ENCODE measurements around the gene SSR4. TPM values are rescaled to one million over a fixed set of nuclear protein-coding genes. Genes with fewer than 3 reads are reported as not detected.

The SSR4 gene
- total RNA-seq, 1 donor: 121 TPM

DNA sequence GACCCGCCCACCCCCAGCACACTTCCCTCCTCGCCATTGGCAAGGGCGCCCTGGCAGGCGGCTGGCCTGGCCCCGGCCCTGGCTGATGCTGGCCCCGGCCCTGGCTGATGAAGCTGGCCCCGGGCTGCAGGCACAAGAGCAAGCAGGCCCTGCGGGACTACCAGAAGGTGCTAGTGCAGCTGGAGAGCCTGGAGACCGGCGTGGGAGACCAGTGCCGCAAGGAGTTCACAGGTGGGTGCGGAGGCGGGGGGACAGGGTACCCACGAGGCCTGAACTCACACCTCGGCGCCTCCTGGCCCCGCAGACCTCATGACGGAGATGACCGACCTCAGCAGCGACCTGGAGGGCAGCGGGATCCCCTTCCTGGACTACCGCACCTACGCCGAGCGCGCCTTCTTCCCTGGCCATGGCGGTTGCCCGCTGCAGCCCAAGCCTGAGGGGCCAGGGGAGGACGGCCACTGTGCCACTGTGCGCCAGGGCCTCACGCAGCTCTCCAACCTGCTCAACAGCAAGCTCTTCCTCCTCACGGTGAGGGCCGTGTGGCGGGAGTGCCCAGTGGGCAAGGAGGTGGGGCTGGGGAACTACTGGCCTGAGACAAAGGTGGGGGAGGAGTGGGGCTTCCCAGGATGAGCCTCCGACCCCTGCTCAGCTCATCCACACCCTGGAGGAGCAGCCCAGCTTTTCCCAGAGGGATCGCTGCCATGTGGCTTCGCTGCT is 19.7 kb upstream of the SSR4 start:
- H3K9me3 ChIP-seq (ENCODE audit: low read depth, low read length): no peaks in the 10 kb centered on the region
- no peaks in the 10 kb centered on the region for H3K27me3 ChIP-seq (ENCODE audit: insufficient read depth, low read length)
- H3K4me3 ChIP-seq (ENCODE audit: low read length): no peak overlapping the region
- no peaks in the 10 kb centered on the region for H3K4me1 ChIP-seq (ENCODE audit: insufficient read depth, low read length)

DNA sequence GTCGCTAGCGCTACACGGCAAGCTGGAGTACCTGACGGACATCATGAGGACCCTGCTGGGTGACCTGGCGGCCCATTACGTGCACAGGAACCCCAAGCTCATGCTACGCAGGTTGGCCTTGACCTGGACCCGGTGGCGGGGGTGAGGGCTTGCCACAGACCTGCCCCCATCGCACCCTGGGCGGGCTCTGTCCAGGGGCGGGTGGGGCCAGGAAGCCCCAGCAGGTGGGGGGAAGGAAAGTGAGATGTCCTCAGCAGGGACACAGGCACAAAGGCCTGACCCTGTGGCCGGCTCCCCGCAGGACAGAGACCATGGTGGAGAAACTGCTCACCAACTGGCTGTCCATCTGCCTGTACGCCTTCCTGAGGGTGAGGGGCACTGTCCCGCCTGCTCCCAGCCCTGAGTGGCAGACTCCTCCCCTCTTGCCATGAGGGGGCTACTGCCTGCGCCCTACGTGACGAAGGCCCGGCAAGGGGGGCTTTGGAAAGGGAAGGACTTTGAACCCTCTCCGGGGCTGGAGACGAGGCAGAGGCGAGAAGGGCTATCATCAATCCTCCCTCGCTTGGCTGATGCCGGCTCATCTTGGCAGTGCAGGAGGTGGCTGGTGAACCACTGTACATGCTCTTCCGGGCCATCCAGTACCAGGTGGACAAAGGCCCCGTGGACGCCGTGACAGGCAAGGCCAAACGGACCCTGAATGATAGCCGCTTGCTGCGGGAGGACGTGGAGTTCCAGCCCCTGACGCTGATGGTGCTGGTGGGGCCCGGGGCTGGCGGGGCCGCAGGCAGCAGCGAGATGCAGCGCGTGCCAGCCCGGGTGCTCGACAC is 19.0 kb upstream of the SSR4 start:
- H3K27me3 ChIP-seq (ENCODE audit: insufficient read depth, low read length): no peaks in the 10 kb centered on the region
- no peaks in the 10 kb centered on the region for H3K9me3 ChIP-seq (ENCODE audit: low read depth, low read length)
- no peak overlapping the region for H3K4me3 ChIP-seq (ENCODE audit: low read length)
- H3K4me1 ChIP-seq (ENCODE audit: insufficient read depth, low read length): no peaks in the 10 kb centered on the region

DNA sequence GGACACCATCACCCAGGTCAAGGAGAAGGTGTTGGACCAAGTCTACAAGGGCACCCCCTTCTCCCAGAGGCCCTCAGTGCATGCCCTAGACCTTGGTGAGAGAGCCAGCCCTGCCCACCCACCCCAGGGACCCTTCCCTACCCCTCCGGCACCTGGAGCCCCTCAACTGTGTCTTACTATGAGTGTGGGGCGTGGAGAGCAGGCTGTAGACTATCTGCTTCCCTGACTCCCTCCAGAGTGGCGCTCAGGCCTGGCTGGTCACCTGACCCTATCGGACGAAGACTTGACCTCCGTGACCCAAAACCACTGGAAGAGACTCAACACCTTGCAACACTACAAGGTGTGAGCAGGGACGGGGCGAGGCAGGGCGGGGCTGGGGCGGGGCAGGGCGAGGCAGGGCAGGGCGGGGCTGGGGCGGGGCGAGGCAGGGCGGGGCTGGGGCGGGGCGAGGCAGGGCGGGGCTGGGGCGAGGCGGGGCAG is 18.3 kb upstream of the SSR4 start:
- H3K9me3 ChIP-seq (ENCODE audit: low read depth, low read length): no peaks in the 10 kb centered on the region
- H3K4me1 ChIP-seq (ENCODE audit: insufficient read depth, low read length): no peaks in the 10 kb centered on the region
- H3K4me3 ChIP-seq (ENCODE audit: low read length): no peak overlapping the region
- H3K27me3 ChIP-seq (ENCODE audit: insufficient read depth, low read length): no peaks in the 10 kb centered on the region

DNA sequence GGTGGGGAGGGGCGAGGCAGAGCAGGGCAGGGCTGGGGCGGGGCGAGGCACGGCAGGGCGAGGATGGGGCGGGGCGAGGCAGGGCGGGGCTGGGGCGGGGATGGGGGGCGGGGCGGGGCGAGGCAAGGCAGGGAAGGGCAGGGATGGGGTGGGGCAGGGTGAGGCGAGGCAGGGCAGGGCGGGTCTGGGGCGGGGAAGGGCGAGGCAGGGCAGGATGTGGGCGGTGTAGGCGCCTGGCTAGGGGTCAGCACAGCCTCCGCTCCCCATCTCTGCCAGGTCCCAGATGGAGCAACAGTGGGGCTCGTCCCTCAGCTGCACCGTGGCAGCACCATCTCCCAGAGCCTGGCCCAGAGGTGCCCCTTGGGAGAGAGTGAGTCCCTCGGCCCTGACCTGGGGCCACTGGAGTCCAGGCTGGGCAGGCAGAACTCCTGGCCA is 17.8 kb upstream of the SSR4 start:
- Histone ChIP-seq H3K4me1 (ENCODE audit: insufficient read depth, low read length) (no peaks in the 10 kb centered on the region), H3K9me3 (ENCODE audit: low read depth, low read length) (no peaks in the 10 kb centered on the region), H3K4me3 (ENCODE audit: low read length) (no peak overlapping the region), H3K27me3 (ENCODE audit: insufficient read depth, low read length) (no peaks in the 10 kb centered on the region)

DNA sequence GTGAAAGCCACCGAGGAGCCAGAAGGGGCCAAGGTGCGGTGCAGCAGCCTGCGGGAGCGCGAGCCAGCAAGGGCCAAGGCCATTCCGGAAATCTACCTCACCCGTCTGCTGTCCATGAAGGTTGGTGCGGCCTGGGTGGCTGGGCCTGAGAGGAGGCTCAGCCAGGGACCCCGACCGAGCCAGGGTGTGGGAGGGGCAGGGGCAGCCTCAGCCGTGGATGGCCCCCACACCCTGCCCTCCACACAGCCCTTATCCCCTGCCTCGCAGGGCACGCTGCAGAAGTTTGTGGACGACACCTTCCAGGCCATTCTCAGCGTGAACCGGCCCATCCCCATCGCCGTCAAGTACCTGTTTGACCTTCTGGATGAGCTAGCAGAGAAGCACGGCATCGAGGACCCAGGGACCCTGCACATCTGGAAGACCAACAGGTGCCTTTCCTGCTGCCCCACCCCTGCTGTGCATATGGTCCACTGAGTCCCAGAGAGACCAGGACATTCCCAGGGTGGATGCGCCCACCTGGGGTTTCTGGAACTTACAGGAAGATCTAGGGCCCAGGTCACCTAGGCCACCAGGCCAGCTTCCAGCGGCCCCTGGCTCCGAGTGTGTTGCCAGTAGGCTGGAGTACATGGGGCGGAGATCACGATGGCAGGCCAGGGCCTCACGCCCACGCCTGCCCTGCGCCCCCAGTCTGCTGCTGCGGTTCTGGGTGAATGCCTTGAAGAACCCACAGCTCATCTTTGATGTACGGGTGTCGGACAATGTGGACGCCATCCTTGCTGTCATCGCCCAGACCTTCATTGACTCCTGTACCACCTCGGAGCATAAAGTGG is 17.0 kb upstream of the SSR4 start:
- Histone ChIP-seq H3K4me1 (ENCODE audit: insufficient read depth, low read length) (no peaks in the 10 kb centered on the region), H3K27me3 (ENCODE audit: insufficient read depth, low read length) (no peaks in the 10 kb centered on the region), H3K4me3 (ENCODE audit: low read length) (no peak overlapping the region), H3K9me3 (ENCODE audit: low read depth, low read length) (no peaks in the 10 kb centered on the region)

DNA sequence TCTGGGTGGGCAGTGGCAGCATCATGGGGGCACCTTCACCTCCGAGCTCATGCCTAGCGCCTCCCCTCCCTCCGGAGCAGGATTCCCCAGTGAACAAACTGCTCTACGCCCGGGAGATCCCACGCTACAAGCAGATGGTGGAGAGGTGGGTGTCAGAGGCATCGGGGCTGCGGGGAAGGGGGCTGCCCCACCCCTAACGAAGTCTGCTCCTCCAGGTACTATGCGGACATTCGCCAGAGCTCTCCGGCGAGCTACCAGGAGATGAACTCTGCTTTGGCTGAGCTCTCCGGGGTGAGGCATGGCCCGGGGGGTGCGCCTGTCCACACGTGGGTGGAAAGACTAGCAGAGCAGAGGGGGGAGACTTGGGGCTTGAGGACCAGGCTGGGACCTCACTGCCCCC is 16.3 kb upstream of the SSR4 start:
- no peak overlapping the region for H3K4me3 ChIP-seq (ENCODE audit: low read length)

DNA sequence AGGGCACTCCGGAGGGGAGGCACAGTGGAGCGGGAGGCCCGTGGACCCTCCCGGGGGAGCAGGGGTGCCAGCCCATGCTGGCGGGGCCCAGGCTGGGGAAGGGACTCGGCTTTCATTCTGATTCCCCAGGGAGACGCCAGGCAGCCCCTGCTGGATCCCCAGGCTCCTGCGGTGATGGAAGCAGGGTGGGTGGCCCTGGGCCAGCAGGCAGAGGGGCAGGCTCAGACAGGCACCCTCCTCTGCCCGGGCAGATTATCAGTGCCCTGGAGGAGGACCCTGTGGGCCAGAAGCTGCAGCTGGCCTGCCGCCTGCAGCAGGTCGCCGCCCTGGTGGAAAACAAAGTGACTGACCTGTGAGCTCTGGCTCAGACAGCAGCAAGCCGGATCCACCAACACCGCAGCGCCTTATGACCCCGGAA is 15.8 kb upstream of the SSR4 start:
- Histone ChIP-seq H3K9me3 (ENCODE audit: low read depth, low read length) (no peaks in the 10 kb centered on the region), H3K4me3 (ENCODE audit: low read length) (no peak overlapping the region), H3K4me1 (ENCODE audit: insufficient read depth, low read length) (no peaks in the 10 kb centered on the region), H3K27me3 (ENCODE audit: insufficient read depth, low read length) (no peaks in the 10 kb centered on the region)

More for the DNA sequence above, 16.3 kb upstream of the SSR4 start:
- Histone ChIP-seq H3K27me3 (ENCODE audit: insufficient read depth, low read length) (no peaks in the 10 kb centered on the region), H3K9me3 (ENCODE audit: low read depth, low read length) (no peaks in the 10 kb centered on the region), H3K4me1 (ENCODE audit: insufficient read depth, low read length) (no peaks in the 10 kb centered on the region)

DNA sequence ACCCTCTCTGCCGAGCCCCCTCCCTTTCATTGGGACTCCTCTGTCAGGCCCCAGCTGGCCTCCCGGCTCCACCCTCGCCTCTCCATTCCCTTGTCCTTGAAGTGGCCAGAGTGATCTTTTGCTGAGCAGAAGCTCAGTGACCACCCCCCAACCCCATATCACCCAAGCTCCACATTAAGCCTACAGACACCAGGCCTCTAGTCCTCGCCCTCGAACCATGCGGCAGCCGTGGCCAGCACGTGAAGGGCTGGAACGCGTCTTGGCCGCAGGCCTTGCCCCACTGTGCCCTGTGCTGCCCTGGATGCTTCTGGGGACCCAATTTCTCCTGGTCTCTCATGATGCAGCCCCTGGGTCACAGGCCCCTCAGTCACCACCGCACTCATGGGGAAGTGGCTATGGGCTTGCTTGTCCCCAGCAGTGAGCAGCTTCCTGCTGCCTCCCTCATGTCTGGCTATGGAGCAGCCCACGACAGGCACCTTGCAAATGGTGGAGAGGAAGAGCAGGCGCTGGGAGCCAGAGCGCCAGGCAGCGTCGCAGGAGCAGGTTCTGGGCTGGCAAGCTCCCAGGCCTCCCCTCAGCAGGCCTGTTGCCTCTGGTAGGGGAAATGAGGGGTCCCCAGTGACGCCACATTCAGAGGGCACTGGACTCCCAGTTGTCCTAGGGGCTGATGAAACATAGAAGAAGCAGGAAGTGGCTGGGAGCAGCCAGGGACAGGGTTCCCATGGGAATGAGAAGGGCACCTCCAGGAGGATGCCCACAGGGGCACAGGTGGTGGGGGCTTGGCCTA is 14.4 kb upstream of the SSR4 start:
- H3K4me1 ChIP-seq (ENCODE audit: insufficient read depth, low read length): no peaks in the 10 kb centered on the region
- no peak overlapping the region for H3K4me3 ChIP-seq (ENCODE audit: low read length)
- H3K9me3 ChIP-seq (ENCODE audit: low read depth, low read length): no peaks in the 10 kb centered on the region
- H3K27me3 ChIP-seq (ENCODE audit: insufficient read depth, low read length): no peaks in the 10 kb centered on the region

DNA sequence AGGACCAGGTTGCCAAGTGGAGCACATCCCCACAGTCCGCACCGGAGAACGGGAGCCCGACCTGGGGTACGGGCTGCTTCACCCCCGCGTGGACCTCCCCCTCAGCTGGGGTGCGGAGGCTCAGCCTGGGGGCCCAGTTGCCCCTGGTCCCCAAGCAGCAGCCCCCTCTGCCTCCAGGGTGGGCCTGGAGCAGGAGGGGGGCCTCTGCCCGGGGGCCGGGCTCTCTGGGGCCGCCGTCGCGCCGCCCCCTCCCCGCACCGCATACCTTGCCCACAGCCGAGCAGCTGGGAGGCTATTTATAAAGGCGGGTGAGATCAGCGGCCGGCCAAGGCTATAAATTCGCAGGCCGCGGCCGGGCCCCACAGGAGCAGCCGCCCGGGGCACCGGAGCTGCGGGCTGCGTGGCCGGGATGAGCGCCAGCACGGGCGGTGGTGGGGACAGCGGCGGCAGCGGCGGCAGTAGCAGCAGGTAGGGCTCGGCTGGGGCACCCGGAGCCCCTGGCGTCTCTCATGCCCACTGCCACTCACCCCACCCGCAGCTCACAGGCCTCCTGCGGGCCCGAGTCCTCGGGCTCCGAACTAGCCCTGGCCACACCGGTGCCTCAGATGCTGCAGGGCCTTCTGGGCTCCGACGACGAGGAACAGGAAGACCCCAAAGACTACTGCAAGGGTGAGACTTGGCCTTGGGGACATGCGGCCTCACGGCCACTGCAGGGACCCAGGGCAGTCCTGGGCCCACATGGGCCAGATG is 13.6 kb upstream of the SSR4 start, which contains the start of gene SRPK3:
Gene SRPK3, plus strand, starts transcription at position 364 of the 750 bp plus-strand sequence. Its CDS starts 46 bp downstream, at position 410.
- no peaks in the 10 kb centered on the region for H3K9me3 ChIP-seq (ENCODE audit: low read depth, low read length)
- H3K4me3 ChIP-seq (ENCODE audit: low read length): no peak within 1 kb of the TSS
- no peaks in the 10 kb centered on the region for H3K4me1 ChIP-seq (ENCODE audit: insufficient read depth, low read length)
- no peaks in the 10 kb centered on the region for H3K27me3 ChIP-seq (ENCODE audit: insufficient read depth, low read length)

DNA sequence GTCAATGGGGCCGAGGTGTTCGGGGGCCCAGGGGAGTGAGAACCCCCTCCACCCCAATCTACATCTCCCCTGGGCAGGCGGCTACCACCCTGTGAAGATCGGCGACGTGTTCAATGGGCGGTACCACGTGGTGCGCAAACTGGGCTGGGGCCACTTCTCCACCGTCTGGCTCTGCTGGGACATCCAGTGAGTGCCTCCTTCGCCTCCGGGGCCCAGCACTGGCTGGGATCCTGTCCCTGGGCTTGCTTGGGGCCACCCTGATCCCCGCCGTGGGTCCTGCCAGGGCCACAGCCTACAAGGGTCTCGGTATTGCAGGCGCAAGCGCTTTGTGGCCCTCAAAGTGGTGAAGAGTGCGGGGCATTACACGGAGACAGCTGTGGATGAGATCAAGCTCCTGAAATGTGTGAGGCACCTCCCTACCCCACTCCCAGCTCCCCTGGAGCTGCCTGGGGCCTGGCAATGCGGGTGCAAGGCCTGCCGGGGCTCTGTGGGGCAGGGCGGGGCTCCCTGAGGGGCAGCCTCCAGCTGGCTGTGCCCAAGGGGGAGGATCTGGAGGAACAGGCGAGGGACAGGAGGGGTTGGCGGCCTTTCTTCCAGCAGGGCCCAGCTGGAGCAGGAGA is 12.9 kb upstream of the SSR4 start:
- no peaks in the 10 kb centered on the region for H3K9me3 ChIP-seq (ENCODE audit: low read depth, low read length)
- H3K4me3 ChIP-seq (ENCODE audit: low read length): no peak overlapping the region
- no peaks in the 10 kb centered on the region for H3K27me3 ChIP-seq (ENCODE audit: insufficient read depth, low read length)
- H3K4me1 ChIP-seq (ENCODE audit: insufficient read depth, low read length): no peaks in the 10 kb centered on the region

DNA sequence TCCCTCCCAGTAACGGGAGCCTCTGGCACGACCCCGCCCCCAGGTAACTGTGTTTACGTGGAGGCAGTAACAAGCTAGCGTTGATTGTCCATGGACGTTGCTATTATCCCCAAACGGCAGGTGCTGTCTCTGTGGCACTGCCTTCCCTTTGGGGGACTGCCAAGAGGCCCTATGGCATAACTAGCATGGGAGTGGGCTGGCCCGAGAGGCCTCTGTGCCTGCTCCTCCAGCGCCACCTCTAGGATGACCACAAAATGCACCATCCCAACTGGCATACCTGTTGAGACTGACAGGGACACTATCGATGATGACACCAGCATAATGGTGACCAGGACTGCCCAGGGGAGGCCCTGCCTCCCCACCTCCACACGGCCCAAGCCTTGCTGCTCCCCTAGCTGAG is 12.2 kb upstream of the SSR4 start:
- no peak overlapping the region for H3K4me3 ChIP-seq (ENCODE audit: low read length)
- no peaks in the 10 kb centered on the region for H3K27me3 ChIP-seq (ENCODE audit: insufficient read depth, low read length)
- H3K9me3 ChIP-seq (ENCODE audit: low read depth, low read length): no peaks in the 10 kb centered on the region
- no peaks in the 10 kb centered on the region for H3K4me1 ChIP-seq (ENCODE audit: insufficient read depth, low read length)

DNA sequence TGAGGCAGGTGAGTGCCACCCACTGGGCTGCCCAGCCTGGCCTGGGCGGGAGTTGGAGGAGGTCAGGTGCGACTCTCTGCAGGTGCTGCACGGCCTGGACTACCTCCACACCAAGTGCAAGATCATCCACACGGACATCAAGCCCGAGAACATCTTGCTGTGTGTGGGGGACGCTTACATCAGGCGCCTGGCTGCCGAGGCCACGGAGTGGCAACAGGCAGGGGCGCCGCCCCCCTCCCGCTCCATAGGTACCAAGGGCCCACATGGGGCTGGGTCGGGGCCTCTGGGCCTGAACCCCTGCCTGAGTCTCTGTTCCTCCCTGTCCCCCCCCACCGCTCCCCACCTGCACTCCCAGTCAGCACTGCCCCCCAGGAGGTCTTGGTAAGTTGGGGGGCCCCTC is 11.6 kb upstream of the SSR4 start:
- H3K4me3 ChIP-seq (ENCODE audit: low read length): no peak overlapping the region
- H3K9me3 ChIP-seq (ENCODE audit: low read depth, low read length): no peaks in the 10 kb centered on the region
- H3K27me3 ChIP-seq (ENCODE audit: insufficient read depth, low read length): no peaks in the 10 kb centered on the region
- H3K4me1 ChIP-seq (ENCODE audit: insufficient read depth, low read length): no peaks in the 10 kb centered on the region

DNA sequence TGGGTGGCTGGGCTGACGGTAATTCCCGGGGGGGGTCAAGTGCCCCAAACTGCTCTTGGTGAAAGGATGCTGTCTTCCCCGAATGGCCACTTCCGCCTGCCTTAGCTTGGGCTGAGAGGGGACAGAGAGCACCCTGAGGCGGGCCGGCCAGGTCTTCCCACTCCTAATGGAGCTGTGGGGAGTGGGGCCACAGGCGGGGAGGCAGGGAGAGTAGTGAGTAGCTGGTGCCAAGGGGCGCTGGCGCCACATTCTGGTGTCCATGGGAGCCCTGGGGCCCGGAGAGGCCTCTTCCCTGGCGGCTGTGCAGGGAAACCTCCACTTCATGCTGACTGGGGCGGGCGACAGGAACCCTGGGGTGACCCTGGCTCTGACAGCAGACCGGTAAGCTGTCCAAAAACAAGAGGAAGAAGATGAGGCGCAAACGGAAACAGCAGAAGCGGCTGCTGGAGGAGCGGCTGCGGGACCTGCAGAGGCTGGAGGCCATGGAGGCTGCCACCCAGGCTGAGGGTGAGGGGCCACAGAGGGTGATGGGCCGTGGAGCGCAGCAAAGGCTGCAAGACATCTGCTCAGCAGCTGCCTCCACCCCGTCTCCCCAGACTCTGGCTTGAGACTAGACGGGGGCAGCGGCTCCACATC is 11.0 kb upstream of the SSR4 start:
- Histone ChIP-seq H3K27me3 (ENCODE audit: insufficient read depth, low read length) (no peaks in the 10 kb centered on the region), H3K4me1 (ENCODE audit: insufficient read depth, low read length) (no peaks in the 10 kb centered on the region), H3K9me3 (ENCODE audit: low read depth, low read length) (no peaks in the 10 kb centered on the region), H3K4me3 (ENCODE audit: low read length) (no peak overlapping the region)

Measured in mononuclear cell (primary cell).